ENCODE results near the gene SHISA6.

DNA sequence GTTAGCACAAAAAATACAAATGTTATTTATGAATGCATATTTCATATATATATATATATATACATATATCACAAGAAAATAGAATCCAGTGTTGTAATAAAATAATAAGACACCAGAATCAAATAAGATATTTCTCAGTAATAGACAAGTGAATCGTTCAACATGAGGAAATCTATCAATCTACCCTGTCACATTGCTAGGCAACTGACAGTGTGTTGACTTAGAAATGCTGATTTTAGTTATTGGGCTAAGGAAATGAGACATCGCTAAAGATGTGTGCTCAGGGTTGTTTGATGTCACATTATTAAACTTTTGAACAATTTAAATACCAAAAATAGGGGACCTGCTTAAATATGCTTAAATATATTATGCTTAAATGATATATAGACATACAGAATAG lies 307.4 kb downstream of the SHISA6 start:
- TF ChIP-seq TAF1 (IDR thresholded peaks at IDR 0.05; ENCODE audit: borderline replicate concordance, insufficient read depth, low read length) (no peak), REST (IDR thresholded peaks at IDR 0.05; ENCODE audit: insufficient read depth in 1 of 2, low read depth in 2 of 2, low read length in 2 of 2) (no peak), POLR2AphosphoS5 (IDR thresholded peaks at IDR 0.05; ENCODE audit: low read depth, low read length) (no peak), SIN3A (IDR thresholded peaks at IDR 0.05; ENCODE audit: borderline replicate concordance, insufficient read depth, low read length) (no peak), FOXP2 (optimal IDR thresholded peaks at IDR 0.05; ENCODE audit: borderline replicate concordance, extremely low read depth, extremely low read length, insufficient read depth) (no peak)

Measured in PFSK-1 (cell line).